Upper lobe of right lung (tissue), 1 donor: ENCODE measurements around the gene RAB8B. TPM values are rescaled to one million over a fixed set of nuclear protein-coding genes. Genes with fewer than 3 reads are reported as not detected.

Experiments used
- ATAC-seq: fragments of 200-7000 bp; cut with Tn5 transposase; one replicate; pipeline ENCODE4 v1.9.1; 2020; ENCODE audit warnings: mild to moderate bottlenecking, moderate library complexity
- DNase-seq: peaks from one replicate; pipeline ENCODE4 v3.0.0-alpha.2; 2020
- H3K27ac ChIP-seq: fragments of 200-600 bp; one replicate; pipeline ENCODE4 v1.8.0; 2022
- H3K27me3 ChIP-seq: fragments of 200-600 bp; one replicate; pipeline ENCODE4 v1.8.0; 2022; ENCODE audit warnings: mild to moderate bottlenecking
- H3K36me3 ChIP-seq: fragments of 200-600 bp; one replicate; pipeline ENCODE4 v1.8.0; 2022
- H3K4me1 ChIP-seq: fragments of 200-600 bp; one replicate; pipeline ENCODE4 v1.8.0; 2022
- H3K4me3 ChIP-seq: fragments of 200-600 bp; one replicate; pipeline ENCODE4 v1.8.0; 2022; ENCODE audit warnings: mild to moderate bottlenecking
- H3K9me3 ChIP-seq: fragments of 200-600 bp; one replicate; pipeline ENCODE4 v1.8.0; 2022
- intact Hi-C: fragments of 100-400 bp; cut with DNase I; formaldehyde crosslinking; loops from one replicate; pipeline ENCODE4 v1.11.0; 2022
- total RNA-seq: library from RNA; stranded (reverse); fragmentation: NEBNext Ultra II Directional; extraction: Animal tissue kit (Norgen Biotek cat#: 25700); gene quantifications from one replicate; pipeline ENCODE4 v1.2.1, GENCODE V29; 2021
- TF ChIP-seq, protein P1 (sequence below): fragments of 200-600 bp; IDR thresholded peaks from one replicate; pipeline ENCODE4 v1.8.0; 2022; ENCODE audit warnings: antibody characterized with exemption
- donor health status: DM: no; HTN: yes; CAD: no; lungs with severe emphysema.

Gene RAB8B
- total RNA-seq, 1 donor from 2014 or later, result 54.5 TPM

DNA sequence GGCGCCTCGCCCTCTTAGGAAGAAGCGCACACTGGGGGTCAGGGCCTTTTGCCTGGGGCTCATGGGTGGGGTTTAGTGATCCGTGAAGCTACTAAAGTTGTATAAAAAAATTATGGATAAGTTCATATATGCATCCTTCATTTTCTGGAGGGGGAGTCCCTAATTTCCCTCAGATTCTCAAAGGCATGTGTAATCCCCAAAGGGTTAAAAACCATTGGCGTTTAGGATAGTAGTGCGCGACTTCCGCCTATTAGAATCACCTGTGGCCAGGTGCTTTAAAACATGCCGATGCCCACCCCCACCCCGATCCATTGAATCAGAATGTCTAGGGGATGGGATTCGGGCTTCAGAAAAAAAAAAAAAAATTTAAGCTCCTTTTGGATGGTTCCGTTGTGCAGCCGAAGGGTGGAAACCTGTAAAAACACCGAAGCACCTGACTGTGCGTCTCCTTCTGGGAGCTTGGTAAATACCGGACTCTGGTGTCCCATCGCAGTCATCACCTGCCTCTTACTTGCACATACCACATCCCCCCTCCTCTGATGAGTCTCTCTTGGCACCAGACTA, 88.6 kb downstream of the RAB8B start:
- intact Hi-C loops, result loop anchor here (10.0 kb wide), 1 partner anchor 113 kb away; no protein-coding TSS in a partner anchor
- peak overlapping the region; percentile 89 for H3K27ac ChIP-seq
- H3K36me3 ChIP-seq, result peaks cover 4% of the 10 kb centered on the region
- no peak for ATAC-seq
- H3K4me1 ChIP-seq, result peaks cover 17% of the 10 kb centered on the region
- no peaks in the 10 kb centered on the region for H3K27me3 ChIP-seq
- H3K4me3 ChIP-seq, result peak overlapping the region; percentile 82
- TF ChIP-seq, protein P1, sequence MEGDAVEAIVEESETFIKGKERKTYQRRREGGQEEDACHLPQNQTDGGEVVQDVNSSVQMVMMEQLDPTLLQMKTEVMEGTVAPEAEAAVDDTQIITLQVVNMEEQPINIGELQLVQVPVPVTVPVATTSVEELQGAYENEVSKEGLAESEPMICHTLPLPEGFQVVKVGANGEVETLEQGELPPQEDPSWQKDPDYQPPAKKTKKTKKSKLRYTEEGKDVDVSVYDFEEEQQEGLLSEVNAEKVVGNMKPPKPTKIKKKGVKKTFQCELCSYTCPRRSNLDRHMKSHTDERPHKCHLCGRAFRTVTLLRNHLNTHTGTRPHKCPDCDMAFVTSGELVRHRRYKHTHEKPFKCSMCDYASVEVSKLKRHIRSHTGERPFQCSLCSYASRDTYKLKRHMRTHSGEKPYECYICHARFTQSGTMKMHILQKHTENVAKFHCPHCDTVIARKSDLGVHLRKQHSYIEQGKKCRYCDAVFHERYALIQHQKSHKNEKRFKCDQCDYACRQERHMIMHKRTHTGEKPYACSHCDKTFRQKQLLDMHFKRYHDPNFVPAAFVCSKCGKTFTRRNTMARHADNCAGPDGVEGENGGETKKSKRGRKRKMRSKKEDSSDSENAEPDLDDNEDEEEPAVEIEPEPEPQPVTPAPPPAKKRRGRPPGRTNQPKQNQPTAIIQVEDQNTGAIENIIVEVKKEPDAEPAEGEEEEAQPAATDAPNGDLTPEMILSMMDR, result no peak
- no peak for DNase-seq
- no peaks in the 10 kb centered on the region for H3K9me3 ChIP-seq

GRCh38 chr15:63283126-63283525, 93.7 kb downstream of the RAB8B start:
- intact Hi-C loops, result no loop called here
- DNase-seq (peak; percentile 78), ATAC-seq (peak; percentile 81)
- Histone ChIP-seq H3K27me3 (no peaks in the 10 kb centered on the region), H3K4me3 (no peak overlapping the region), H3K9me3 (no peaks in the 10 kb centered on the region), H3K36me3 (peaks cover 40% of the 10 kb centered on the region), H3K4me1 (peaks cover 10% of the 10 kb centered on the region), H3K27ac (peak overlapping the region; percentile 25)
- TF ChIP-seq, protein P1, result no peak

DNA sequence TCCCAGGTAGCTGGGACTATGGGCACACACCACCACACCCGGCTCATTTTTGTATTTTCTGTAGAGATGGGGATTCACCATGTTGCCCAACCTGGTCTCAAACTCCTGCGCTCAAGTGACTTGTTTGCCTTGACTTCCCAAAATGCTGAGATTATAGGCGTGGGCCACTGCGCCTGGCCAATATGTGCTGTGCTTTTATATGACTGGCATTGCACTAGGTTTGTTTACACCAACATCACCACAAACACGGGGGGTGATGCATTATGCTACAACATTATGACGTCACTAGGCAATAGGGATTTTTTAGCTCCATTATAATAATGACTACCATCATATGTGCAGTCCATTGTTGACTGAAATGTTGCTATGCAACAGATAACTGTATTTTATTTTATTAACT, 94.9 kb downstream of the RAB8B start:
- intact Hi-C loops, result no loop called here

DNA sequence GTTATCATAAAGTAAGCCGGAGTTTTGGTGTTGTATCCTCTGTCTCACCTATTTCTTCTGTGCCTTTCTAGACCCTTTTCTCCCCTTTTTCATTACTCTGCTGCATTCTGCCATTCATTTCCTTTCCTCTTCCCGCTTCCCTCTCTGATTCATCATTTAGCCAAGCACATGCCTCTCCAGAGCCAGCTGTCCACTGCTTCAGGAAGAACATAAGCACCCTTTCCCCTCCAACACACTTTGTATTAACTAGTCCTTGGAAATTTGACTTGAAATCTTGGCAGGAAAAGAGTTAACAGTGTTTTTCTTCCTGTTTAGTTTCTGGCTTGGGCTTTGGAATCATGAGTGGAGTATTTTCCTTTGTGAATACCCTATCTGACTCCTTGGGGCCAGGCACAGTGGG, 97.7 kb downstream of the RAB8B start:
- Histone ChIP-seq H3K36me3 (peaks cover 42% of the 10 kb centered on the region), H3K4me1 (peaks cover 19% of the 10 kb centered on the region), H3K27ac (no peak overlapping the region), H3K4me3 (no peak overlapping the region), H3K9me3 (no peaks in the 10 kb centered on the region), H3K27me3 (no peaks in the 10 kb centered on the region)
- TF ChIP-seq, protein P1, result no peak
- ATAC-seq, result no peak
- intact Hi-C loops, result loop anchor here (5.0 kb wide), 1 partner anchor 115 kb away; no protein-coding TSS in a partner anchor
- DNase-seq, result no peak

More for the DNA sequence above, 94.9 kb downstream of the RAB8B start:
- ATAC-seq (no peak), DNase-seq (no peak)
- H3K27me3 ChIP-seq, result no peaks in the 10 kb centered on the region
- H3K36me3 ChIP-seq, result peaks cover 40% of the 10 kb centered on the region
- no peaks in the 10 kb centered on the region for H3K9me3 ChIP-seq
- no peak overlapping the region for H3K27ac ChIP-seq
- TF ChIP-seq, protein P1, result no peak
- H3K4me3 ChIP-seq, result no peak overlapping the region
- peaks cover 6% of the 10 kb centered on the region for H3K4me1 ChIP-seq

- Histone ChIP-seq H3K9me3 (no peaks in the 10 kb centered on the region), H3K4me3 (no peak overlapping the region), H3K27ac (no peak overlapping the region), H3K4me1 (peaks cover 14% of the 10 kb centered on the region), H3K36me3 (peaks cover 42% of the 10 kb centered on the region), H3K27me3 (no peaks in the 10 kb centered on the region)
- ATAC-seq, result no peak
- intact Hi-C loops, result loop anchor here (5.0 kb wide), 1 partner anchor 114 kb away; no protein-coding TSS in a partner anchor
- TF ChIP-seq, protein P1, result no peak
- no peak for DNase-seq
Measured at GRCh38 chr15:63288342-63288741, 98.9 kb downstream of the RAB8B start.
